ENCODE results near the gene NAA40.

DNA sequence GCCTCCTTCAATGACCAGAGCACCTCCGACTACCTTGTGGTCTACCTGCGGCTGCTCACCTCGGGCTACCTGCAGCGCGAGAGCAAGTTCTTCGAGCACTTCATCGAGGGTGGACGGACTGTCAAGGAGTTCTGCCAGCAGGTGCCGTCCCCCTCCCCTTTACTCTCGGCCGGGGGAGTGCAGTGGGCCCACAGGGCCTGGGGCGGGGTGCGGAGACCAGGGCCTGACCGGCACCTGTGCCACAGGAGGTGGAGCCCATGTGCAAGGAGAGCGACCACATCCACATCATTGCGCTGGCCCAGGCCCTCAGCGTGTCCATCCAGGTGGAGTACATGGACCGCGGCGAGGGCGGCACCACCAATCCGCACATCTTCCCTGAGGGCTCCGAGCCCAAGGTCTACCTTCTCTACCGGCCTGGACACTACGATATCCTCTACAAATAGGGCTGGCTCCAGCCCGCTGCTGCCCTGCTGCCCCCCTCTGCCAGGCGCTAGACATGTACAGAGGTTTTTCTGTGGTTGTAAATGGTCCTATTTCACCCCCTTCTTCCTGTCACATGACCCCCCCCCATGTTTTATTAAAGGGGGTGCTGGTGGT, 58.4 kb downstream of the NAA40 start:
- TF ChIP-seq, protein P1, sequence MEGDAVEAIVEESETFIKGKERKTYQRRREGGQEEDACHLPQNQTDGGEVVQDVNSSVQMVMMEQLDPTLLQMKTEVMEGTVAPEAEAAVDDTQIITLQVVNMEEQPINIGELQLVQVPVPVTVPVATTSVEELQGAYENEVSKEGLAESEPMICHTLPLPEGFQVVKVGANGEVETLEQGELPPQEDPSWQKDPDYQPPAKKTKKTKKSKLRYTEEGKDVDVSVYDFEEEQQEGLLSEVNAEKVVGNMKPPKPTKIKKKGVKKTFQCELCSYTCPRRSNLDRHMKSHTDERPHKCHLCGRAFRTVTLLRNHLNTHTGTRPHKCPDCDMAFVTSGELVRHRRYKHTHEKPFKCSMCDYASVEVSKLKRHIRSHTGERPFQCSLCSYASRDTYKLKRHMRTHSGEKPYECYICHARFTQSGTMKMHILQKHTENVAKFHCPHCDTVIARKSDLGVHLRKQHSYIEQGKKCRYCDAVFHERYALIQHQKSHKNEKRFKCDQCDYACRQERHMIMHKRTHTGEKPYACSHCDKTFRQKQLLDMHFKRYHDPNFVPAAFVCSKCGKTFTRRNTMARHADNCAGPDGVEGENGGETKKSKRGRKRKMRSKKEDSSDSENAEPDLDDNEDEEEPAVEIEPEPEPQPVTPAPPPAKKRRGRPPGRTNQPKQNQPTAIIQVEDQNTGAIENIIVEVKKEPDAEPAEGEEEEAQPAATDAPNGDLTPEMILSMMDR (conservative IDR thresholded peaks at IDR 0.05 in 1 of 2, IDR thresholded peaks at IDR 0.05 in 1 of 2; ENCODE audit: low read depth in 1 of 2, low read length in 2 of 2): no peak
- TF ChIP-seq EZH2 (IDR thresholded peaks at IDR 0.05; ENCODE audit: low read length, missing control alignments): no peak
